AG04450 (cell line): ENCODE data around the gene TDG. TPM values are rescaled to one million over a fixed set of nuclear protein-coding genes. Genes with fewer than 3 reads are reported as not detected.
"Not testable (repeated sequence)": the region's sequence is repeated elsewhere in the genome, so short reads cannot be mapped to it uniquely, and the experiment has no call there.

Experiments used
- CTCF ChIA-PET: fragments of 300-600, 350-600 bp; formaldehyde crosslinking; extraction: SDS; loops from one replicate; lab custom pipeline; 2022; ENCODE audit warnings: antibody characterized with exemption, inconsistent platforms; lab: Charles Lee
- POLR2A ChIA-PET: fragments of 350-600 bp; formaldehyde crosslinking; extraction: SDS; loops from one replicate; lab custom pipeline; 2021; ENCODE audit warnings: antibody characterized with exemption, inconsistent platforms; lab: Yijun Ruan, JAX
- DNase-seq: peaks from one replicate; pipeline ENCODE4 v3.0.0-alpha.2; 2011; ENCODE audit warnings: low read depth, low spot score
- H3K27ac ChIP-seq: one replicate; pipeline ENCODE4 v1.5.1; 2012; ENCODE audit warnings: low read depth, low read length, control low read depth
- H3K27me3 ChIP-seq: one replicate; pipeline ENCODE4 v1.6.0; 2012; ENCODE audit warnings: low read length; ENCODE audit not compliant: control insufficient read depth, insufficient read depth
- H3K4me3 ChIP-seq: 2 replicates; pipeline ENCODE4 v1.5.1; 2011; ENCODE audit warnings: mild to moderate bottlenecking, low read depth, low read length, control low read depth
- H3K9me3 ChIP-seq: 2 replicates; pipeline ENCODE4 v1.5.1; 2012; ENCODE audit warnings: low read length; ENCODE audit not compliant: control insufficient read depth, insufficient read depth
- CTCF ChIP-seq: IDR thresholded peaks from 2 replicates; pipeline ENCODE4 v1.5.1; 2011; ENCODE audit warnings: low read depth, low read length, control low read depth, inconsistent platforms
- polyA plus RNA-seq: library from polyadenylated mRNA; depleted of rRNA; stranded (reverse); fragments of >200 nt; gene quantifications from 2 replicates; pipeline ENCODE4 v1.2.3, GENCODE V29; 2011

Gene TDG
- polyA plus RNA-seq, 1 experiment = 28.4 TPM

GRCh38 chr12:104022786-104023185 lies 57.1 kb downstream of the TDG start:
- H3K27ac ChIP-seq = no peak overlapping the region
- DNase-seq = no peak
- no peak for TF ChIP-seq CTCF
- peaks cover 5% of the 10 kb centered on the region for H3K9me3 ChIP-seq
- H3K27me3 ChIP-seq = no peaks in the 10 kb centered on the region
- ChIA-PET CTCF (no interaction called here), POLR2A (no interaction called here)
- H3K4me3 ChIP-seq = no peak overlapping the region

- Histone ChIP-seq H3K9me3 (peaks cover 5% of the 10 kb centered on the region), H3K4me3 (no peak overlapping the region), H3K27ac (no peak overlapping the region), H3K27me3 (no peaks in the 10 kb centered on the region)
- ChIA-PET CTCF (no interaction called here), POLR2A (interaction anchor here (0.7 kb wide), 1 partner anchor 55 kb away, joined by 3 read pairs; no protein-coding TSS in a partner anchor)
- DNase-seq = no peak
- TF ChIP-seq CTCF = no peak
These were observed 58.0 kb downstream of the TDG start for GRCh38 chr12:104023710-104024109.

- CTCF ChIA-PET = no interaction called here
These were observed 58.7 kb downstream of the TDG start for GRCh38 chr12:104024348-104024747.

GRCh38 chr12:104025771-104026170 lies 60.1 kb downstream of the TDG start:
- ChIA-PET POLR2A (no interaction called here), CTCF (no interaction called here)
- Histone ChIP-seq H3K27me3 (no peaks in the 10 kb centered on the region), H3K9me3 (peaks cover 5% of the 10 kb centered on the region), H3K4me3 (no peak overlapping the region), H3K27ac (no peak overlapping the region)
- DNase-seq = no peak
- TF ChIP-seq CTCF = no peak

More at GRCh38 chr12:104024348-104024747, 58.7 kb downstream of the TDG start:
- peaks cover 5% of the 10 kb centered on the region for H3K9me3 ChIP-seq
- no peak for DNase-seq
- TF ChIP-seq CTCF = no peak
- no peak overlapping the region for H3K27ac ChIP-seq
- H3K4me3 ChIP-seq = no peak overlapping the region
- POLR2A ChIA-PET = interaction anchor here (0.7 kb wide), 1 partner anchor 55 kb away, joined by 3 read pairs; no protein-coding TSS in a partner anchor
- no peaks in the 10 kb centered on the region for H3K27me3 ChIP-seq

- Histone ChIP-seq H3K27ac (no peak overlapping the region), H3K4me3 (no peak overlapping the region), H3K9me3 (peaks cover 5% of the 10 kb centered on the region), H3K27me3 (no peaks in the 10 kb centered on the region)
- POLR2A ChIA-PET = no interaction called here
- DNase-seq = no peak
- no peak for TF ChIP-seq CTCF
- CTCF ChIA-PET = interaction anchor here (0.7 kb wide), 1 partner anchor 9 kb away, joined by 4 read pairs; no protein-coding TSS in a partner anchor
These were observed 61.3 kb downstream of the TDG start for GRCh38 chr12:104026841-104027599.

GRCh38 chr12:104030596-104030995 lies 64.9 kb downstream of the TDG start:
- H3K9me3 ChIP-seq, H3K27ac ChIP-seq, H3K27me3 ChIP-seq, H3K4me3 ChIP-seq, DNase-seq, CTCF ChIA-PET, POLR2A ChIA-PET: not testable (repeated sequence)

GRCh38 chr12:104036143-104036542 lies 70.5 kb downstream of the TDG start:
- H3K9me3 ChIP-seq, H3K4me3 ChIP-seq, H3K27ac ChIP-seq, DNase-seq, POLR2A ChIA-PET, H3K27me3 ChIP-seq, CTCF ChIA-PET: not testable (repeated sequence)
